DMS153 treated with DMSO at 0.1 percent for 48 hours (cell line): ENCODE results near the gene CLHC1.

Source experiments
- DNase-seq: peaks from one replicate; lab custom pipeline; 2025; ENCODE audit not compliant: unreplicated experiment; lab: John Stamatoyannopoulos, UW

Gene CLHC1

DNA sequence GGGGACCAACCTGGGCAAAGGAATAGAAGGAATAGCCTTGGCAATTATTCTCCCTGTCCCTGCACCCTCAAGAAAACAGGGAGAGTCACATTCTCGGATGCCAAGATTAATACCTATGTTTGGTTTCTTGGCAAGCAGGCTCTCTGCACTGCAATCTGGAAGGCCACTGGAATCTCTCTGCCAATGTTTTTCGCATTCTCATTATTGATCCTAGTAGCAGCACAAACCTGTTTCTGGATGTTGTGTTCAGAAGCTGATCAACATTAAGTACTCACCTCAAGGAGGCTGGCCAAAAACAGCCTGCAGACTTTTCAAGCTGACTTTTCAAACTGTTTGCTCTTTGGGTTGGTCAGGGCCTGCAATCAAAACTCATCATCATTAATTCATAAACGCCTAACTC, 62.2 kb downstream of the CLHC1 start:
- no peak for DNase-seq

GRCh38 chr2:55169359-55169758, 62.7 kb downstream of the CLHC1 start:
- no peak for DNase-seq

DNA sequence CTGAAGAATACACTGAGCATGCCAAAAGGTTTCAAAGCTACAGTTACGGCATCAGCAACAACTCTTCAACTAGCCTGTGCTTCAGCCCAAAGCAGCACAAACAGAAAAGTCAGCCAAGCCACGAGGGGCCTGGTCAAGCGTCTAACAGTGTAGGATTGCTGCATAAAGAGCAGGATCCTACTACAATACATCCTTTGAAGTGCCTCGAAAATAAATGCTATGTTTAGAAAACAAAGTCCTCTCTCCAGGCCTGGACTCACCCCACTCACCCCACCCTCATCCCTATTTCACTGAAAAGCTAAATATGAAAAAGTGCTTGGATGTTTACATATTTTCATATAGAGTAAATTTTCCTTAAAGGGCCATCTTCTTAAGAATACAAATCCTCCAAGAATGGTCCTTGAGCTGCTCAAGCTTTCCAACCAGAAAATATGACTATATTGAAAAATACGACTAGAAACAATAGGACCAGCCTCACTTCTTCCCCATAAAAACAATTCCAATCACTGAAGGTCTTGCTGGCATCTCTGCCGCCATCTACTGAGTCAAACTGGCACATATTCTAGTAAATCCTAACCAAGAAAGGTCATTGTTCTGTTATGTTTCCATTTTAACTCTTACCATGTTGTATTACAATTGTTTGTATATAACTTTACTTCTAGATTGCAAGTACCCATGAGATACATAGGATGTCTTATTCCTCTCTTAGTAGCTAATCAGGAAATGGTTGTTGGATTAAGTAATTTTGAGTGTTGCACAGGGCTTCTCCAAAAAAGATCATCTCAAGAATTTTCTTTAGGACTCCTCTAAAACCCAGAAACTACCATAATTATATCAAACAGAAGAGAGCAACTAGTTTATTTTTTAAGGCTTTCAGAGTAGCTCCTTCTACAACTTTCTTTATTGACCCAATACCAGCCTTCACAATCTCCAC, 63.6 kb downstream of the CLHC1 start:
- peak; percentile 78 for DNase-seq

- DNase-seq: no peak
Measured at GRCh38 chr2:55165626-55166025, 66.5 kb downstream of the CLHC1 start.

DNA sequence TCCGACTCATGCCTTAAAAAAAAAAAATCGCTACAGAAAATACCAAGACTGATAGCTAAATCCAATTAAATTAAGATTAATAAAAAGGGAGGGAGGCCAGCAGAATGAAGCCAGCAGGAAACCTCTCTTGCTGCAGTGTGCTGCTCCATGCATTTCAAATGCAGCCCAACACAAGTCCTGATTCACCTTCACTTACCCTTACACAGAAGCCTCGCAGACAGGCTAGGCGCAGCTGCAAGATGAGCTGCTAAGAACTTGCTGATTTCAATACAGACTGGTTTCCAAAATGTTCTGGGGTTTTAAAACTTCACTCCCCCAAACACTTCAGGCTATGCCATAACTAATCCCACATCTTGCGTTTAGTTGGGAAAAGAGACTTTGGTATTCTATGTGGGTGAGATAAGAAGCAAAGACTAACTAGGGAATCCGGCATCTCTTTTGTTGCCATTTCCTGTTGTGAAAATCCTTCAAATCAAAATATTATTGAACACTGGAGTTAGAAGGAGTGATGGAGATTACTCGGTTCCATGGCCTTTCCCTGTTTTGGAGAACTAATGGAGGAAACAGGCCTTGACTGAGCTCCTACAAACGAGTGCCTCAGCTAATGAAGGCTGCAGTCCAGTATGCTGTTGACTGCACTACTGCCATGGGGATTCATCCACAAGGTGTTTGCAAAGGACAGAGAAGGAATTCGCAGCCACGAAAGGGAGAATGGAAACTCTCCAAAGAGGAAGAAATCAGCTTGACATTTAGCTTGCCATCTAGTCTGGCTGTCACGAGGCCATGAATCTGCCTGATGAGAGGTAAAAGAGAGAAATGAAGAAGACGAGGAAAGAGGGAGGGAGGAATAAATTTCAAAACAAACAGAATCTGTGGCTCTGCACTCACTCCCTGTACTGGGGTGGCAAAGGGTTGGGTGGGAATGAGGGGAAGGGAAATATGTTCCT, 67.3 kb downstream of the CLHC1 start:
- no peak for DNase-seq

- DNase-seq: no peak
Measured at GRCh38 chr2:55163941-55164390, 68.1 kb downstream of the CLHC1 start.

DNA sequence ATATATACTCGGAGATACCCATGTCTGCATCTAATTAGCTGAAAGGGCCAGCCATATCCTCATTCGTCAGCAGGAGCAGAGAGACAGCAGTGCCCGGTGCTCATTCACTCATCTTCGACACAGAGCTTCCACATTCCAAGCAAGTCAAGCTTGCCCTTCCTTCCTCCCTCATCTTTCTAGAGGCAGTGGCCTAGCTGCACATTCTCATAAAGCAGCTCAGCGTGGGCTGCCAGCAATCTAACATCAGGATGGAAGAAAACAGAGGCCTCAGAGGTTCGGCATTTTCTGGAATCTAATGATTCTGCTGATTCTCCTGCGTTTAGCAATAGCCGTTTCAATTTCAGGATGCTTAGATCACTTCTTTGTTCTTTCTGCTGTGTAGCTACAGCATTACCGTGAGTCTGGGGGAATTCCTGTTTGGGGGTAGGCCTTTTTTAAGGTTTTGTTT, 68.8 kb downstream of the CLHC1 start:
- no peak for DNase-seq

- no peak for DNase-seq
Measured at GRCh38 chr2:55162284-55163006, 69.6 kb downstream of the CLHC1 start.

- no peak for DNase-seq
Measured at GRCh38 chr2:55161295-55162210, 70.5 kb downstream of the CLHC1 start.

DNA sequence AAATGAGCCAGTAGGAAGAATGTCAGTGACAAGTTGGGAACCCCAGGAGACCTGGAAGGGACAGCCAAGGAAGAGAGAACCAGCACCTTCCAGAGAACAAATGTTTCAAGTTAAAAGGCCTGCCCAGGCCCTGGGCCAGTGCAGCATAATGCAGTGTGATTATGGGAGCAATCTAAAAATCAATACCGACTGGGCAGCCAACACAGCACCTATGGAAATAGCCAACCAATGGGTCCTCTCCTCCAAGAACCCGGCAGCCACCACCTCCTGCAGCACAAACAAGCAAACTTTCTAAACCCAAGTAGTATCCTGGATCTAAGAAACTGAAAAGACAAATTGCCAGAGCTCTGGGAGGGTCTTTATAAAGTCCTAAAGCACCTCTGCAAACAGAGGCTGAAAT, 71.7 kb downstream of the CLHC1 start:
- DNase-seq: no peak

DNA sequence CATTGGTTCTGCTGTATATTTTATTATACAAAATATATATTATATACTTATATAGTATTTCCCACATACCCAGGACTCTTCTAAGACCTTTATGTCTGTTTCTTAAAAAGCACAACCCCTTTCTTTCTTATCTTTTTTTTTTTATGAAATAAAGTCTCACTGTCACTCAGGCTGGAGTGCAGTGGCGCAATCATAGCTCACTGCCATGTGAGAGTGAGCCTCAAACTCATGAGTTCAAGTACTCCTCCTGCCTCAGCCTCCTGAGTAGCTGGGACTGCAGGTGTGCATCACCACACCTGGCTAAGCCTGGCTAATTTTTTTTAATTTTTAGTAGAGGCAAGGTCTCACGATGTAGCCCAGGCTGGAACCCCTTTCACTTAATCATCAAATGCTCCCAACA, 72.3 kb downstream of the CLHC1 start:
- DNase-seq: no peak

- no peak for DNase-seq
Measured at GRCh38 chr2:55159037-55159651, 72.9 kb downstream of the CLHC1 start.

DNA sequence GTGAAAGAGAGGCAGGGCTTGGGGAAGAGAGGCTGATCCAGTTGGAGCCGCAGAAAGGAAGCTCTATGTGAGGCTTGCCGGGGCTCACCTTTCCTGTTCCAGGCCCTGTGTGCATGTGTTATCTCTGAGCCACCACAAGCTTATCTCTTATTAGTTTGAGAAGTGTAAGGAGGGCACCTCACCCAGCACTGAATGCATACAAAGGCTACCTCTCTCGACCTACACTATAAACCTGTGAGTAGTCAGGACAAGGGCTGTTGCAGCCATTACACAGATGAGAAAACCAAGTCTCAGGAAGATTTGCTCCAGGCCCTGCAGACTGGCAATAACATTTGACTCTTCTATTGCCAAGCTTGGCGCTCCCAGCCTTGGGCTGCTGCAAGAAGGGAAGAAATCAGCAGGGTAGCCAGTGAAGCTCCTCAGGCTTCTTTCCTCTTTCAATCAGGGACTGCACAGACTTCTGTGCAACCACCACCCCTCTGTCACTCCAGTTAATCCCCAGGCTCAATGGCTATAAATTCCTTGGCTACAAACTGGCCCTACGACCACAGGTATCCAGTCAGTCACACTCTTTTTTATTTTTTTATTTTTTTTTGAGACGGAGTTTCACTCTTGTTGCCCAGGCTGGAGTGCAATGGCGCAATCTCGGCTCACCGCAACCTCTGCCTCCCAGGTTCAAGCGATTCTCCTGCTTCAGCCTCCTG, 73.8 kb downstream of the CLHC1 start:
- DNase-seq: no peak

GRCh38 chr2:55157474-55157884, 74.6 kb downstream of the CLHC1 start:
- DNase-seq: no peak

DNA sequence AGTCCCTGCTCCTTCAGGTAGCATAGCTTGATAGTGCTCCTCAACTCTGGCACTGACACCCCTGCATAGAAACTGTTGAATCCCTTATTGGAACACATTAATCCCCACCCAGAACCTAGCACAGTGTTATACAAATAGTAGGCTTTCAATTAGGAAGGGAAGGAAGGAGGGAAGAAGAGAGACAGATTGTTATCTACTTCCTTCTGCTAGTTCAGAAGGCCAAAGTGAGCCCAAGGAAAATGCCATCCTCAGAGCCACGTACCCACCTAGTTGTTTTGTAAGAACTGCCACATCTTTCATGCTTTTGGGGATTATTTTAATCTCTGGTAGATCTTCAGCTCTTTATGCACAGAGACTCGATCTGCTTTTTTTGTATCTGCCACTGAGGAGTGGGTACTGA, 75.1 kb downstream of the CLHC1 start:
- DNase-seq: no peak

- DNase-seq: no peak
Measured at GRCh38 chr2:55156326-55156725, 75.8 kb downstream of the CLHC1 start.

DNA sequence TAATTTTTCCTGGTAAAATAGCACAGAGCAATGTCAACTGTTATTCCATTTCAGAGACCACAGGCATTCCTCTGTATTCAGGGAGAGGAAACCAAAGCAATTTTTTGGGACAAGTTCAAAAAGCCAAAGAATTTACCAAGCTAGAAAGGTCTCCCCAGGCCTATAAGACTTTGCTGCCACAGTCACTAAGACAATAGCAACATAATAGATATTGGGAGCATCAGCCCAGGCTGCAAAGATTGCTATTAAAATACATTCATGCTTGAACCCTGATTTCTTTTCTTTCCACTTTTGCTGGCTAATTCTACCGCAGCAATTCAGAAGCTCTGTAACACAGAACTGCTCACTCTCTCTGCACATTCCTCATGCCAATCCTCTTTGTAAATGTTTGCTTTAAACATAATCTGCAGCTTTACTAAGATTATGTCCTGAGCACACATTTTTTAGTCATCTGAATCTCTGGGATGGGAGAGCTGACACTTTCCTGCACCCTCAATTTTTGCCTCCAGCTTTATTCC, 76.3 kb downstream of the CLHC1 start:
- DNase-seq: no peak

DNA sequence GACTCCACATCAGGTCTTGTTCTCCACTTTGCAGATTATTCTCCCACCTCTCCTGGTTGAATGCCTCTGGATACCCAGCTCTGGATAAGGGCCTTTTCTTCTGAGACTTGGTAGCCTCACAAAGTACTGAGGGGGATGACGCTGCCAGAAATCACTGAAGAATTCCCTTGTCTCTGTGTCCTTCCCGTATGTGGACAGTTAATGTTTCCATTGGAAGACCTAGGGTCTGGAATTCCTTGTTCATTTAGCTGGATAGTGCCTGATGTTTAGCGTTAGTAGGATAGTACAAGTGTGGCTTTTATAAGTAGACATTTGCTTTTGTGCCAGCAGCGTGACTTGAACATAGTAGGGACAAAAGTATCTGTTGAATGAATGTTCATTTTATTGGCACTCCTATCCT, 76.9 kb downstream of the CLHC1 start:
- DNase-seq: no peak
